Glutamatergic neuron (in vitro differentiated cells): Measurements from ENCODE around the gene BANF1. TPM values are rescaled to one million over a fixed set of nuclear protein-coding genes. Genes with fewer than 3 reads are reported as not detected.

Source experiments
- DNase-seq: peaks from one replicate; pipeline ENCODE4 v3.0.0; 2022
- H3K27ac Mint-ChIP-seq: one replicate; pipeline ENCODE4 v1.8.0; 2020; ENCODE audit warnings: mild to moderate bottlenecking, mixed read lengths, inconsistent platforms; ENCODE audit not compliant: unreplicated experiment
- H3K27me3 Mint-ChIP-seq: one replicate; pipeline ENCODE4 v1.8.0; 2020; ENCODE audit warnings: mild to moderate bottlenecking, moderate library complexity, mixed read lengths, inconsistent platforms; ENCODE audit not compliant: unreplicated experiment
- H3K36me3 Mint-ChIP-seq: one replicate; pipeline ENCODE4 v1.8.0; 2020; ENCODE audit warnings: mild to moderate bottlenecking, mixed read lengths, inconsistent platforms; ENCODE audit not compliant: unreplicated experiment
- H3K4me1 Mint-ChIP-seq: one replicate; pipeline ENCODE4 v1.8.0; 2020; ENCODE audit warnings: mild to moderate bottlenecking, low read depth, mixed read lengths, inconsistent platforms; ENCODE audit not compliant: unreplicated experiment
- H3K4me3 Mint-ChIP-seq: one replicate; pipeline ENCODE4 v1.8.0; 2020; ENCODE audit warnings: mild to moderate bottlenecking, mixed read lengths, inconsistent platforms; ENCODE audit not compliant: unreplicated experiment
- H3K9me3 Mint-ChIP-seq: one replicate; pipeline ENCODE4 v1.8.0; 2020; ENCODE audit warnings: mild to moderate bottlenecking, moderate library complexity, mixed read lengths, inconsistent platforms; ENCODE audit not compliant: unreplicated experiment
- total RNA-seq: library from RNA; stranded (reverse); fragmentation: NEBNext Ultra II Directional; extraction: Animal tissue kit (Norgen Biotek cat#: 25700); gene quantifications from one replicate; pipeline ENCODE4 v1.2.1, GENCODE V29; 2021; ENCODE audit not compliant: unreplicated experiment
- TF ChIP-seq, protein P1 (sequence below): fragments of 200-600 bp; sonication (generic); IDR thresholded peaks from one replicate; pipeline ENCODE4 v1.5.0; 2021; ENCODE audit not compliant: partially characterized antibody, unreplicated experiment

BANF1 gene
- total RNA-seq, 1 donor from 2014 or later, result 135 TPM

DNA sequence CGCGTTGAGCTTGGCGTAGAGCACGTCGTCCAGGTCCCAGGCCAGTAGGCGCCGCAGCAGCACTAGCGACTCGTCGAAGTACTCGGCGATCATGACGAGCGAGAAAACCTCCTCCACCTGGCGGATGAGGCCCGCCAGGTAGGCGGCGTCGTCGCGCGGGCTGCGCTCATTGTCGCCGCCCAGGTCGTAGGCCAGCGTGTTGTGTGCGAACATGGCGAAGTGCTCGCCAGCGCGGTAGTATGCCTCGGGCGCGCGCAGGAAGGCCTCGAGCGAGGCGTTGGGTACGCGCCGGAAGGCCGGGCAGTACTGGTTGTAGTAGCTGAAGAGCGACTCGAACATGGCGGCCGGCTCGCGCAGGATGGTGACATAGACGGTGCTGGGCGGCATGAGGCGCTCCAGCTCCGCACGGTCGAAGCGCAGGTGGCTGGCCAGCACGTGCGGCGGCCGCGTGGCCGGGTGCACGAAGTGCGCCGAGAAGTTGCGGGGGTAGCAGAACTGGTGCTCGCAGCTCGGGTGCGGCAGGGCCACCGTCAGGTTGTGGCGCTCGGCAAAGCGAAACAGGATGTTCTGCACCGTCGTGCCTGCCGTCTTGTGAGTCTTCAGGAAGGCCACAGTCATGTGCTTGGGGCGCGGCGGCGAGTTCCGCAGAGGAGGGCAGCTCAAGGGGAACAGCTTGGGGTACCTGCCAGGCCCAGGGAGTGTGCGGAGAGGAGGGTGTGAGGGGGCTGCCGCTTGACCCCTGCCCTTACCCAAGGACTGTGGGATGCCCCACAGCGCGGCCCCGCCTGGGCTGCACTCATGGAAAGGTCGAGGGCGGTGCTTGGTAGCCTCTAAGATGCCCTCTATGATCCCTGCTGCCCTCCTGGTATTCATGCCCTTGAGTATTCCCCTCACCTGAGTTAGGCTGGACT lies 40.9 kb downstream of the BANF1 start:
- no peak overlapping the region for H3K4me3 Mint-ChIP-seq
- H3K27me3 Mint-ChIP-seq, result peaks cover 3% of the 10 kb centered on the region
- TF ChIP-seq, protein P1, sequence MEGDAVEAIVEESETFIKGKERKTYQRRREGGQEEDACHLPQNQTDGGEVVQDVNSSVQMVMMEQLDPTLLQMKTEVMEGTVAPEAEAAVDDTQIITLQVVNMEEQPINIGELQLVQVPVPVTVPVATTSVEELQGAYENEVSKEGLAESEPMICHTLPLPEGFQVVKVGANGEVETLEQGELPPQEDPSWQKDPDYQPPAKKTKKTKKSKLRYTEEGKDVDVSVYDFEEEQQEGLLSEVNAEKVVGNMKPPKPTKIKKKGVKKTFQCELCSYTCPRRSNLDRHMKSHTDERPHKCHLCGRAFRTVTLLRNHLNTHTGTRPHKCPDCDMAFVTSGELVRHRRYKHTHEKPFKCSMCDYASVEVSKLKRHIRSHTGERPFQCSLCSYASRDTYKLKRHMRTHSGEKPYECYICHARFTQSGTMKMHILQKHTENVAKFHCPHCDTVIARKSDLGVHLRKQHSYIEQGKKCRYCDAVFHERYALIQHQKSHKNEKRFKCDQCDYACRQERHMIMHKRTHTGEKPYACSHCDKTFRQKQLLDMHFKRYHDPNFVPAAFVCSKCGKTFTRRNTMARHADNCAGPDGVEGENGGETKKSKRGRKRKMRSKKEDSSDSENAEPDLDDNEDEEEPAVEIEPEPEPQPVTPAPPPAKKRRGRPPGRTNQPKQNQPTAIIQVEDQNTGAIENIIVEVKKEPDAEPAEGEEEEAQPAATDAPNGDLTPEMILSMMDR, result no peak
- H3K9me3 Mint-ChIP-seq, result peaks cover 2% of the 10 kb centered on the region
- peaks cover 4% of the 10 kb centered on the region for H3K4me1 Mint-ChIP-seq
- H3K27ac Mint-ChIP-seq, result no peak overlapping the region
- DNase-seq, result no peak
- no peaks in the 10 kb centered on the region for H3K36me3 Mint-ChIP-seq

DNA sequence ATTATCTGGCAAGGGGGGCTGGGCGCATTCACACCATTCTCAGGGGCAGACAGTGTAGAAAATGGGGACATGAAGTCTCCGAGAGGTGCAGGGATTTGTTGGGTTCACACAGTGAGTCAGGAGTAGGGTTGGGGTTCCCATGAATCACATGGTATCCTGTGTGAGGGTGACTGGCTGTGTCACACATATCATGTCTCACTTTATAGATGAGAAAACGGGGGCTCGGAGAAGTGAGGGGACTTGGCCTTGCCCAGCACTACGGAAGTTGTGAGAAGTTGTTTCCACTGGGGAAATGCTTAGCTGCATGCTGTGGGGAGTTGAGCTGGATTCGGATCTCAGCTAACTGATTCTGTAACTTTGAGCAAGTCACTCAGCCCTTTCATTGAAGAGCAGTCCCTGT lies 42.5 kb downstream of the BANF1 start:
- Mint-ChIP-seq H3K36me3 (no peaks in the 10 kb centered on the region), H3K4me3 (no peak overlapping the region), H3K27me3 (peaks cover 5% of the 10 kb centered on the region), H3K27ac (no peak overlapping the region), H3K4me1 (peaks cover 5% of the 10 kb centered on the region), H3K9me3 (peaks cover 2% of the 10 kb centered on the region)
- TF ChIP-seq, protein P1, result no peak
- no peak for DNase-seq

DNA sequence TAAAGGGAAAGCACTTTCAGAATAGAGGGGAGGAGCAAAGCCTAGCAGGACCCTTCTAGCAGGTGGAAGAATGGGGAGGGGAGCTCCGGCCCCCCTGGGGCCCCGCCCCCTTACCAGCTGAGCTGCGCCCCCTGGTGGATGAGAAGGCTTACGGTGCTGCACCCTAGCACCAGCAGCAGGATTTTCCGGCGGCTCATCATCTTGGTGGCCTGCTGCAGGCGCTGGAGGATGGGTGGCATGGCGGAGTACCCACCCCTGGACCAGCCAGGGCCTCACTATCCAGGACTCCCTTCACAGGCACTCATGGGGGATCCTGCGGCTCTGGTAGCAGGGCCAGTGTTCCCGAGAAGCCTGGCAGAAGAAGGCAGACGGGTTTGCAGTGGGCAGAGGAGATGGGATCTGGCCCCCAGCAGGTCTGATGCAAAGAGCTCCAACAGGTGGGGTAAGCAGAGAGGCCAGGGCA lies 42.9 kb downstream of the BANF1 start:
- TF ChIP-seq, protein P1, result peak; percentile 96
- Mint-ChIP-seq H3K36me3 (no peaks in the 10 kb centered on the region), H3K4me1 (peaks cover 7% of the 10 kb centered on the region), H3K9me3 (peaks cover 2% of the 10 kb centered on the region), H3K27me3 (peaks cover 5% of the 10 kb centered on the region), H3K27ac (no peak overlapping the region), H3K4me3 (no peak overlapping the region)
- DNase-seq, result peak; percentile 88

DNA sequence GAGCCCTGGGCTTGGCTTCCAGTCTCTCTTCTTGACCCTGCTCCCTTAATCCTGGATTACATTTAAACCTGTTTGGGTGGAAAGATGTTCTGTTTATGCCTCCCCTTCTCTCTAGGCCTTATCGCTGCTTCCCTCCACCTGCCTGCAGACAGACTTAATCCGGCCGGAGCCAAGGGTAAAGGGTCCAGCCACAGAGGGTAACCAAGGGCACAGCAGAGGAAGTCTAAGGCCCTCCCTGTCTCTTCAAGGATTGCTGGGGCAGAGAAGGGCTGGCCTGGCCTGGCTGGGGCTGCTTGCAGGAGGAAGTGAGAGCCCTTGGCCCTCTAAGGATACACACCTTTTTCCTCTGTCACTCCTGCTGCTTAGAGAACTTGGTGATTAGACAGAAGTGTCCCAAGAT lies 44.6 kb downstream of the BANF1 start:
- DNase-seq, result no peak
- Mint-ChIP-seq H3K27me3 (peaks cover 7% of the 10 kb centered on the region), H3K9me3 (peaks cover 4% of the 10 kb centered on the region), H3K4me1 (peaks cover 16% of the 10 kb centered on the region), H3K4me3 (no peak overlapping the region), H3K27ac (no peak overlapping the region), H3K36me3 (no peaks in the 10 kb centered on the region)
- TF ChIP-seq, protein P1, result no peak
